GM12878 (cell line): ENCODE results near the gene ZAR1L. TPM values are rescaled to one million over a fixed set of nuclear protein-coding genes. Genes with fewer than 3 reads are reported as not detected.

Source experiments
- ATAC-seq: fragments of 200-7000 bp; cut with Tn5 transposase; 3 replicates; pipeline ENCODE4 v1.9.1; 2020; ENCODE audit warnings: mild to moderate bottlenecking, moderate library complexity
- BruUV-seq: library from RNA; stranded (reverse); fragments of 400-500 nt; replicated peaks from 2 replicates; lab custom pipeline; 2021; lab: Mats Ljungman, UMichigan
- CTCF ChIA-PET: fragments of 300-600 bp; sonication (Branson Sonifier 250); formaldehyde crosslinking; extraction: SDS; loops from one replicate; lab custom pipeline; 2021; ENCODE audit warnings: inconsistent platforms; lab: Yijun Ruan, JAX
- POLR2A ChIA-PET: fragments of 350-600 bp; formaldehyde crosslinking; extraction: SDS; loops from one replicate; lab custom pipeline; 2021; ENCODE audit warnings: inconsistent platforms; lab: Charles Lee
- RAD21 ChIA-PET: fragments of 300-600 bp; sonication (Branson Sonifier 250); formaldehyde crosslinking; loops from one replicate; lab custom pipeline; 2023; ENCODE audit warnings: antibody characterized with exemption; ENCODE audit not compliant: unreplicated experiment; lab: Charles Lee
- SMC1A ChIA-PET: fragments of 300-600 bp; sonication (Branson Sonifier 250); formaldehyde crosslinking; loops from one replicate; lab custom pipeline; 2023; ENCODE audit not compliant: unreplicated experiment, uncharacterized antibody; lab: Charles Lee
- DNase-seq: peaks from one replicate; pipeline ENCODE4 v3.0.0-alpha.2; 2011; ENCODE audit warnings: low read depth, low spot score
- FAIRE-seq: peaks from 3 replicates; lab custom pipeline; 2011; peaks lifted over from hg19 to GRCh38; lab: Jason Lieb, UNC
- H2AFZ ChIP-seq: 2 replicates; pipeline ENCODE4 v1.6.0; 2011; ENCODE audit warnings: low read depth, low read length, control low read depth; ENCODE audit not compliant: control insufficient read depth
- H3K27ac ChIP-seq: 2 replicates; pipeline ENCODE4 v1.5.1; 2011; ENCODE audit warnings: control low read depth; ENCODE audit not compliant: control insufficient read depth, insufficient read depth
- H3K27me3 ChIP-seq, 2 experiments: replicated peaks in 1 of 2; 2 replicates each; pipeline versions ENCODE4 v1.6.0 to v1.6.1; 2011; ENCODE audit warnings: low read length in 1 of 2; ENCODE audit not compliant: control insufficient read depth in 2 of 2, insufficient read depth in 2 of 2
- H3K36me3 ChIP-seq, 2 experiments: 2 replicates each; pipeline ENCODE4 v1.5.1; 2011; ENCODE audit warnings: low read length in 1 of 2; ENCODE audit not compliant: control insufficient read depth in 2 of 2, insufficient read depth in 2 of 2
- H3K4me1 ChIP-seq: 2 replicates; pipeline ENCODE4 v1.6.1; 2011; ENCODE audit warnings: mild to moderate bottlenecking, low read length, moderate library complexity, mixed read lengths; ENCODE audit not compliant: control insufficient read depth, insufficient read depth
- H3K4me2 ChIP-seq: 2 replicates; pipeline ENCODE4 v1.6.0; 2011; ENCODE audit warnings: control low read depth; ENCODE audit not compliant: control insufficient read depth, insufficient read depth
- H3K4me3 ChIP-seq: fragments of 200-600 bp; sonication (generic); 2 replicates; pipeline ENCODE4 v1.5.1; 2016
- H3K79me2 ChIP-seq: 2 replicates; pipeline ENCODE4 v1.6.0; 2011; ENCODE audit warnings: low read length; ENCODE audit not compliant: control insufficient read depth, insufficient read depth
- H3K9ac ChIP-seq: 2 replicates; pipeline ENCODE4 v1.8.0; 2011; ENCODE audit warnings: low read length, control low read depth, mixed read lengths; ENCODE audit not compliant: control insufficient read depth, insufficient read depth
- H3K9me3 ChIP-seq: replicated peaks from 3 replicates; pipeline ENCODE4 v1.5.1; 2011; ENCODE audit warnings: mild to moderate bottlenecking, low read length; ENCODE audit not compliant: control insufficient read depth, insufficient read depth
- H4K20me1 ChIP-seq: 2 replicates; pipeline ENCODE4 v1.6.0; 2011; ENCODE audit not compliant: control insufficient read depth, insufficient read depth
- ASH2L ChIP-seq: fragments of 300-600, 200-600 bp; sonication (generic); IDR thresholded peaks from 2 replicates; pipeline ENCODE4 v1.6.1; 2017; ENCODE audit warnings: low read depth, mild to moderate bottlenecking, borderline replicate concordance
- BRCA1 ChIP-seq: IDR thresholded peaks from 2 replicates; pipeline ENCODE4 v1.6.1; 2011; ENCODE audit warnings: low read depth, low read length, improper control_type of control experiment
- IRF4 ChIP-seq: IDR thresholded peaks from 2 replicates; pipeline ENCODE4 v1.6.1; 2011; ENCODE audit warnings: low read depth, low read length
- KDM1A ChIP-seq: fragments of 200-600 bp; sonication (generic); IDR thresholded peaks from 2 replicates; pipeline ENCODE4 v1.6.1; 2016; ENCODE audit warnings: borderline replicate concordance
- SIX5 ChIP-seq: IDR thresholded peaks from 2 replicates; pipeline ENCODE4 v1.6.1; 2011; ENCODE audit warnings: mild to moderate bottlenecking, low read depth, low read length, moderate library complexity; ENCODE audit not compliant: severe bottlenecking
- SMAD5 ChIP-seq: IDR thresholded peaks from 2 replicates; pipeline ENCODE4 v1.6.1; 2016; ENCODE audit warnings: antibody characterized with exemption, low read depth
- WGBS: methylation state at CpG from one replicate; pipeline ENCODE4 v1.1.6; 2016; ENCODE audit warnings: low lambda C conversion rate; ENCODE audit not compliant: insufficient replicate concordance, insufficient coverage; ENCODE audit errors: missing lambda C conversion rate; 5-methylcytosine and 5-hydroxymethylcytosine counted together
- in situ Hi-C: fragments of 300-500 bp; cut with MboI; formaldehyde crosslinking; loops from 9 replicates; pipeline ENCODE4 v1.14.3; 2018; ENCODE audit warnings: mixed read lengths
- intact Hi-C: fragments of 100-400 bp; cut with micrococcal nuclease; formaldehyde crosslinking; loops from one replicate; pipeline ENCODE4 v1.14.2; 2022; ENCODE audit not compliant: unreplicated experiment
- polyA plus RNA-seq, 11 experiments: library from polyadenylated mRNA; depleted of rRNA in 4 of 11; unstranded in 6 of 11; stranded (reverse) in 5 of 11; fragments of >200 nt; fragmentation: Nextera tagmentation in 4 of 11; fragmentation: Illumina TruSeq in 1 of 11; extraction: Ambion mirVana in 4 of 11; extraction: Trizol in 1 of 11; gene quantifications; 1 replicate in 1 of 11; 2 replicates in 10 of 11; pipeline versions ENCODE4 v1.2.1 to v1.2.3, GENCODE V29; 2011 to 2016; ENCODE audit warnings: inconsistent platforms in 2 of 11, missing spikeins in 2 of 11, low read depth in 1 of 11
- total RNA-seq, 4 experiments: library from RNA; depleted of rRNA in 3 of 4; stranded (reverse); fragments of >200 nt in 3 of 4; fragmentation: Illumina TruSeq in 1 of 4; extraction: Trizol in 1 of 4; gene quantifications; 2 replicates each; pipeline versions ENCODE4 v1.2.1 to v1.2.3, GENCODE V29; 2013 to 2021
- TF ChIP-seq, protein P1 (sequence below): fragments of 450-650 bp; formaldehyde crosslinking; IDR thresholded peaks from 2 replicates; pipeline ENCODE4 v1.4.0; 2022; ENCODE audit warnings: mild to moderate bottlenecking, moderate library complexity

ZAR1L gene
- total and polyA plus RNA-seq, 10 of the 15 experiments (the other 5 are each of a cell fraction or from before 2014, with no cell fraction given) = 0.05 to 0.34 (median 0.17) TPM; not detected in 6

- BruUV-seq = no TSS peak
- no peak for FAIRE-seq
- peaks cover 5 to 13% of the 10 kb centered on the region in 2 experiments; a peak in 3 of 4 replicates for H3K27me3 ChIP-seq
- H3K9ac ChIP-seq = no peak overlapping the region
- no peaks in the 10 kb centered on the region for H3K36me3 ChIP-seq
- ChIA-PET POLR2A (no interaction called here), CTCF (interaction anchor here (1.0 kb wide), 1 partner anchor 29 kb away, joined by 4 read pairs; no protein-coding TSS in a partner anchor), RAD21 (no interaction called here), SMC1A (interaction anchor here (0.8 to 1.3 kb wide), 2 partner anchors 12 to 13 kb away, joined by 3 read pairs; no protein-coding TSS in a partner anchor)
- DNase-seq = no peak
- no peak overlapping the region for H3K27ac ChIP-seq
- no peaks in the 10 kb centered on the region for H3K79me2 ChIP-seq
- 13% methylated on average over 2 of the region's 2 CpGs for WGBS
- in situ Hi-C loops = no loop called here
- intact Hi-C loops = no loop called here
- H3K4me2 ChIP-seq = no peak overlapping the region
- no peaks in the 10 kb centered on the region for H3K9me3 ChIP-seq
- no peaks in the 10 kb centered on the region for H4K20me1 ChIP-seq
- TF ChIP-seq ASH2L (no peak), BRCA1 (no peak), SMAD5 (no peak), SIX5 (no peak), IRF4 (no peak), KDM1A (no peak)
- TF ChIP-seq, protein P1, sequence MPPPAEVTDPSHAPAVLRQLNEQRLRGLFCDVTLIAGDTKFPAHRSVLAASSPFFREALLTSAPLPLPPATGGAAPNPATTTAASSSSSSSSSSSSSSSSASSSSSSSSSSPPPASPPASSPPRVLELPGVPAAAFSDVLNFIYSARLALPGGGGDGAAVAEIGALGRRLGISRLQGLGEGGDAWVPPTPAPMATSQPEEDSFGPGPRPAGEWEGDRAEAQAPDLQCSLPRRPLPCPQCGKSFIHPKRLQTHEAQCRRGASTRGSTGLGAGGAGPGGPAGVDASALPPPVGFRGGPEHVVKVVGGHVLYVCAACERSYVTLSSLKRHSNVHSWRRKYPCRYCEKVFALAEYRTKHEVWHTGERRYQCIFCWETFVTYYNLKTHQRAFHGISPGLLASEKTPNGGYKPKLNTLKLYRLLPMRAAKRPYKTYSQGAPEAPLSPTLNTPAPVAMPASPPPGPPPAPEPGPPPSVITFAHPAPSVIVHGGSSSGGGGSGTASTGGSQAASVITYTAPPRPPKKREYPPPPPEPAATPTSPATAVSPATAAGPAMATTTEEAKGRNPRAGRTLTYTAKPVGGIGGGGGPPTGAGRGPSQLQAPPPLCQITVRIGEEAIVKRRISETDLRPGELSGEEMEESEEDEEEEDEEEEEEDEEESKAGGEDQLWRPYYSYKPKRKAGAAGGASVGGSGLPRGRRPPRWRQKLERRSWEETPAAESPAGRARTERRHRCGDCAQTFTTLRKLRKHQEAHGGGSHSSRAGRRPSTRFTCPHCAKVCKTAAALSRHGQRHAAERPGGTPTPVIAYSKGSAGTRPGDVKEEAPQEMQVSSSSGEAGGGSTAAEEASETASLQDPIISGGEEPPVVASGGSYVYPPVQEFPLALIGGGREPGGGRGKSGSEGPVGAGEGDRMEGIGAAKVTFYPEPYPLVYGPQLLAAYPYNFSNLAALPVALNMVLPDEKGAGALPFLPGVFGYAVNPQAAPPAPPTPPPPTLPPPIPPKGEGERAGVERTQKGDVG = no peak
- no peak overlapping the region for H3K4me3 ChIP-seq
- H3K4me1 ChIP-seq = no peaks in the 10 kb centered on the region
- no peak for ATAC-seq
- no peak overlapping the region for H2AFZ ChIP-seq
Measured at GRCh38 chr13:32297206-32297605, 18.0 kb downstream of the ZAR1L start.
